ENCODE measurements around the gene HSP90AB1. TPM values are rescaled to one million over a fixed set of nuclear protein-coding genes. Genes with fewer than 3 reads are reported as not detected.

The HSP90AB1 gene
- total RNA-seq, 2 experiments from 2014 or later = 1,951 to 2,044 TPM

DNA sequence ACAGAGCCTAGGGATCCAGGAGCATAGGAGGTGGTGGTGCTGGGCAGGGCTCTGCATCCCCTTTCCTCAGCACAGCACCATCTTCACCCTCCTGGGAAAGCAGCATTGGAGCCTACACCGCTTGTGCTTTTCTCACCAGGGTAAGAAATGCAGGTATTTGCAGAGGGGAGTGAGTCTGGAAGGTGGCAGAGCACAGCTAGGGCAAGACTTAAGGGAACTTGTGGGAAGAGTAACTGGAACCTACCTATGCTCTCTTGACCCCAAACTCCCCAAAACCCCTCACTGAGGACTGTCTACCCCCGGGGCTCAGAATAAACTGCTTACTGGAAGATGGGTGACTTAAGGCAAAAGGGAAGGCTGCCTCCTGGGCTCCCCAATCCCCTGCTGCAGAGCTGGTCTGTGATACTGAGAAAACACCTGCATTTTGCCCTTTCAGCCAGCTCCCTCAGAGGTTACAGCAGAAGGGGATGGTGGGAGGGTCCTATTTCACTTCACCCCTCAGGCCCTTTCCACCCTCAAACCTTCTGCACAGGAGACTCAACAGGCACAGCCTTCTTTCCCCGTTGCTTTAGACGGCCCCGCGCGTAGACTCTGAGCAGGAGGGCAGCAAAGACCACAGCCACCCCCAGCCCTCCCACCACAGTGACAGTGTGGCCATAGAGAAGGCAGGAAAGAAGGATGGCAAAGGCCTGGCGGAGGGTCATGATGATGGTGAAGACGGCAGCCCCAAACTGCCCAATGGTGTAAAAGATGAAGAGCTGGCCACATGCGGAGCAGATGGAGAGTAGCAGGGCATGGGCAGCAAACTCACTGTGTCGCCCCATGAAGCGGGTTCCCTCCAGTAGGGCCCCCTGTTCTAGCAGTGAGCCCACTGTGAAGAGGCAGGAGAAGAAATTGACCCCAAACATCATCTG lies 7.5 kb downstream of the HSP90AB1 start:
- Mint-ChIP-seq H3K4me3 (peak overlapping the region; percentile 12), H3K27me3 (ENCODE audit: low read depth) (no peaks in the 10 kb centered on the region), H3K27ac (peak overlapping the region; percentile 32), H3K9me3 (no peaks in the 10 kb centered on the region), H3K4me1 (ENCODE audit: low read depth) (peaks cover 73% of the 10 kb centered on the region), H3K36me3 (ENCODE audit: low read depth) (peaks cover 47% of the 10 kb centered on the region)
- CTCF ChIA-PET = interaction anchor here (0.7 to 6.0 kb wide), 9 partner anchors 9 to 83 kb away, joined by 3 to 66 read pairs (median 4); partner anchors contain the start of gene HSP90AB1
- DNase-seq = no peak
- intact Hi-C loops (cut with micrococcal nuclease) = no loop called here

DNA sequence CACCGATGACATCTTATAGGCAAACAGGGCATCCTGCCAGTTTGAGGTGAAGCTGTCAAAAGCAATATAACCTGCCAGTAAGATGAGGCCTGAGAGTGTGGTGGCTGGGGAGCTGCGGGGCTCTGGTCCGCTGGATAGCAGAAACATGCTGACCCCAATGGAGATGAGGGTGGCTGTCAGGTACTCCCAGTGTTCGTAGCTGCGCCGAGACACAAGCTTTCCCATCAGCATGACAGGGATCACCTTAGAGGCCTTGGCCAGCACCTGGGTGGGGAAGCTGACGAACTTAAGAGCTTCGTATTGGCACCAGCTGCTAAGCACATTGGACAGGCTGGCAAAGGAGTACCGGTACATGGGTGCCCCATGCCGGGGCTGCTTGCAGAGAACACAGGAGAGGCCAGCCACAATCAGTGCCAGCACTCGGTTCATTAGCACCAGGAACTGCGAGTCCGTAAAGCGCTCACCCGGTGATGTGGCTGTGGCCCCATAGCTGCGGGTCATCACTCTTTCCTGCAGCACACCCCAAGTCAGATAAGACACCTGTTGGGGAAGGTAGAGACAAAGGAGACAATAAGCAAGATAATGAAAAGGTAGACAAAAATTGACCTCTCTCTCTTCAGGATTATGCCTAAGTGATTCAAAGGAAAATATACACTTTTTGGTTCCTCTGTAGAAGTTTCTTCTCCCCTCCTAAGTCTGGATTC lies 8.4 kb downstream of the HSP90AB1 start:
- DNase-seq = no peak
- peaks cover 39% of the 10 kb centered on the region for H3K36me3 Mint-ChIP-seq (ENCODE audit: low read depth)

DNA sequence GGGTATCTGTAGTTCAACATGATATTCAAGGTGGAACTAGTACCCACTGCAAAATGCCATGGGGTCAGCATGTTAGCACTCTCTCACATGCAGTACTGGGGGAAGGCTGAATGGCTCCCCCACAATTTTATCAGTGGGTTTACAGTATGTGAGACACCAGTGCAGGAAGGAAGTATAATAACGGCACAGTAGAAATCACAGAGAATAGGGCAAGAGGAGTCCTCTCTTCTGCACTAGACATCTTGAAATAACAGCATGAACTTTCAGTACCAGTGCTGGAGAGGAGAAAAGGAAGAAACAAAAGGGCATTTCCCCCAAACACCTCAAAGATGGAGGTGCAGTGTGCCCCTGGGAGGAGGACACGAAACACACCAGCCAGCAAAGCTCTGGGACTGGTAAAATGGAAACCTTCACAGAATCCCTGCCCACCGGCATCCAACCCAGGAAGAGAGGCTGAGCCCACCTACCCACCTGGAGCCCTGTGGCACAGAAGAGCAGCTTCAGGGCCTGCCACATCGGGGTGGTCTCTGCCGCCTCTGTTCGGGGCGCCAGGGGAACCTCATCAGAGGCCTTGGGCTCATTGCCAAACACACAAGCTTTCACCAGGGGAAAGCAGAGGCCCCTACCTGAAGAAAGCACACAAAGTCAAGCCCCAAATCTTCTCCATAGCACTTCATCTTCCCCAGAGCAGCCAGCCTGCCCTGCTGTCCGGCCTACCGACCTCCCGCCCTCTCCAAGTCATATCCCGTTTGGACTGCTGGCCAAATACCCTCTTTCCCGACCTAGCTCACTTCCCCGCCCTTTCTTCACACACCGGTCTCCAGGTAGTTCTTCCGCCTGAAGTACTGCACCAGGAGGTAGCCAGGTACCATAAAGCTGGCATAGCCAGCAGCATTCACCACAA lies 9.2 kb downstream of the HSP90AB1 start:
- intact Hi-C loops (cut with micrococcal nuclease) = loop anchor here (1.0 to 2.0 kb wide), 2 partner anchors 9 to 35 kb away; partner anchors contain the start of gene HSP90AB1
- H3K27me3 Mint-ChIP-seq (ENCODE audit: low read depth) = no peaks in the 10 kb centered on the region
- H3K4me1 Mint-ChIP-seq (ENCODE audit: low read depth) = peaks cover 59% of the 10 kb centered on the region
- CTCF ChIA-PET = interaction anchor here (0.5 to 6.0 kb wide), 18 partner anchors 11 to 680 kb away, joined by 3 to 66 read pairs (median 4); partner anchors contain the start of genes HSP90AB1, POLH, SLC29A1 and XPO5
- peak overlapping the region; percentile 75 for H3K4me3 Mint-ChIP-seq
- H3K27ac Mint-ChIP-seq = peak overlapping the region; percentile 79
- no peaks in the 10 kb centered on the region for H3K9me3 Mint-ChIP-seq
- peaks cover 33% of the 10 kb centered on the region for H3K36me3 Mint-ChIP-seq (ENCODE audit: low read depth)
- no peak for DNase-seq

More for the DNA sequence above, 8.4 kb downstream of the HSP90AB1 start:
- Mint-ChIP-seq H3K4me3 (peak overlapping the region; percentile 75), H3K27me3 (ENCODE audit: low read depth) (no peaks in the 10 kb centered on the region), H3K9me3 (no peaks in the 10 kb centered on the region), H3K27ac (peak overlapping the region; percentile 79), H3K4me1 (ENCODE audit: low read depth) (peaks cover 65% of the 10 kb centered on the region)
- CTCF ChIA-PET = interaction anchor here (0.7 to 6.0 kb wide), 6 partner anchors 9 to 84 kb away, joined by 3 to 66 read pairs (median 4); partner anchors contain the start of gene HSP90AB1
- intact Hi-C loops (cut with micrococcal nuclease) = no loop called here

DNA sequence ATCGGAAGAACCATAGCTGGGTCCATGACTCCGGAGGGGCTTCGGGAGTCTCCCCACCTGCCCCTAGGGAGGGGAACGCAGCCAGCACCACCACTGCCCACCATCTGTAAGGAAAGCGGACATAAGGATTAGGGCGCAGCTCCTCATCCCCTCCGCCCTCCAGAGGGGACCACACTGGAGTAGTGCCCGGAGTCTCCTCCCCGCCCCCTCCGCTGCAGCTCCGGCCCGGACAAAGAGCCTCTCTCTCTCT lies 9.8 kb downstream of the HSP90AB1 start:
- H3K27ac Mint-ChIP-seq = peak overlapping the region; percentile 79
- H3K9me3 Mint-ChIP-seq = no peaks in the 10 kb centered on the region
- CTCF ChIA-PET = interaction anchor here (0.5 to 6.0 kb wide), 16 partner anchors 11 to 681 kb away, joined by 3 to 66 read pairs (median 4); partner anchors contain the start of genes HSP90AB1, POLH, SLC29A1 and XPO5
- intact Hi-C loops (cut with micrococcal nuclease) = loop anchor here (1.0 to 2.0 kb wide), 4 partner anchors 9 to 84 kb away; partner anchors contain the start of genes HSP90AB1 and NFKBIE
- peaks cover 56% of the 10 kb centered on the region for H3K4me1 Mint-ChIP-seq (ENCODE audit: low read depth)
- H3K27me3 Mint-ChIP-seq (ENCODE audit: low read depth) = no peaks in the 10 kb centered on the region
- no peak for DNase-seq
- H3K4me3 Mint-ChIP-seq = peak overlapping the region; percentile 75
- H3K36me3 Mint-ChIP-seq (ENCODE audit: low read depth) = peaks cover 29% of the 10 kb centered on the region

DNA sequence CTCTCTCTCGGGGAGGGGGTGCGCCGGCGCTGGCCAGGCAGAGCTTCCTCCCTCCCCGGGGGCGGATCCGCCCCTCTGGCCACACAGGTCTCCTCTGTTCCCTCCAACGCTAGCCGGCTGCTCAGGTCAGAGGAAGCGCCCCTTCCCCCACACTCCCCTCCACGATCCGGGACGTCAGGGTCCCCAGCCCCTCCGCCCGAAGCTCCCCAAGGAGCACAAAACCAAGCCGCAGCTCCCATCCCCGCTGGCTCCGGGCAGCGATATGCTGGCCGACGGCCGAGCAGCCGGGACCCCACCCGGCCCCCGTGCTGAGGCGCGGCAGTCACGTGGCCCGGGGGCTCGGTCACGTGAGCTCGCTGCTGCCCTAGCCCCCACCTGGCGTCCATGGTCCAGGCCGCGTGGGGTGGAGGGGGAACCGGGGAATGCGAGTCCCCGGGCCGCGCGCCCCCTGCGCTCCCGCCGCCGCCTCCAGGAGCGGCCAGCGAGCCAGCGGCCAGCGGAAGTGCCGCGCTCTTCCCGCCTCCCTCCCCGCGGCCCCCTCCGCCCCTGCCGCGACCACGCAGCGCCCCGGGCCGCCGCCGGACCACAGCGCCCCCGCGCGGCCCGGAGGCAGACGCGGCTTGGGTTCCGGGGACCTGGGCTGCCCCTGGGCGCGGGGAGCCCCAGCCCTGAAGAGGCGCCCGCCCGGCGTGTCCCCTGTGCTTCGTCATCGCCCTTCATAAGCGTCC lies 10.3 kb downstream of the HSP90AB1 start, which contains the start of gene SLC35B2:
SLC35B2 (minus strand) TSS at position 504 of the 728 bp plus-strand sequence; CDS start at position 386, 118 bp downstream.
- no peaks in the 10 kb centered on the region for H3K9me3 Mint-ChIP-seq
- H3K27ac Mint-ChIP-seq = peak within 1 kb of the TSS; percentile 86

DNA sequence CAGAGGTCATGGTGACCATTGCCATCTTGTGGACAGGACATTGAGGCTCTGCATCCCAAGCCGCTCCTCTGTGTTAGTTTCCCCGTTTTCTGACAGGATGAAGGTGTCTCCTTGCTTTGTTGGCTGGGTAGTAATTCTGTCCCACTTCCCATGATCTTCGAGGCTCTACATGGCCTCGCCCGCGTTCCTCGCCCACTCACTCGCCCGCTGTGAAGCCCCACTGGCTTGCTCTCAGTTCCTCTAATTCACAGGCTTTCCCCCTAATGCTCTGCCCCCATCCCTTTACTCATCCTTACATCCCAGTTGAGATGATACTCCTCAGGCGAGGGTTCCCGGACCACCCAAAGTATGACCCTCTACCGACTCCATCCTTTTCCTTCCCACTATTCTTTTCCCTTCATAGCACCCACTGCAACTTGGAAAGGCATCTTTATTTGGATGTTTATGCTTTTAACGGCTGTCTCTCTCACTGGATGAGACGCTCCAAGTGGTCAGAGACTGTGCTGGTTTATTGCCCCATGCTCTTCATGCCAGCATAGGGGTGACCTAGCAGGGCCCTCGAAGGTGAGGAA lies 10.9 kb downstream of the HSP90AB1 start:
- no peak for DNase-seq
- Mint-ChIP-seq H3K4me1 (ENCODE audit: low read depth) (peaks cover 55% of the 10 kb centered on the region), H3K36me3 (ENCODE audit: low read depth) (peaks cover 19% of the 10 kb centered on the region)

More for the DNA sequence above, 10.3 kb downstream of the HSP90AB1 start, which contains the start of gene SLC35B2:
- intact Hi-C loops (cut with micrococcal nuclease) = loop anchor here (1.0 to 2.0 kb wide), 3 partner anchors 8 to 85 kb away; partner anchors contain the start of gene NFKBIE
- Mint-ChIP-seq H3K27me3 (ENCODE audit: low read depth) (no peaks in the 10 kb centered on the region), H3K4me3 (peak within 1 kb of the TSS; percentile 77), H3K36me3 (ENCODE audit: low read depth) (peaks cover 24% of the 10 kb centered on the region), H3K4me1 (ENCODE audit: low read depth) (peaks cover 54% of the 10 kb centered on the region)
- peak; percentile 61 for DNase-seq
- CTCF ChIA-PET = interaction anchor here (0.5 to 6.0 kb wide), 14 partner anchors 10 to 532 kb away, joined by 3 to 66 read pairs (median 4); partner anchors contain the start of genes HSP90AB1 and SLC29A1

DNA sequence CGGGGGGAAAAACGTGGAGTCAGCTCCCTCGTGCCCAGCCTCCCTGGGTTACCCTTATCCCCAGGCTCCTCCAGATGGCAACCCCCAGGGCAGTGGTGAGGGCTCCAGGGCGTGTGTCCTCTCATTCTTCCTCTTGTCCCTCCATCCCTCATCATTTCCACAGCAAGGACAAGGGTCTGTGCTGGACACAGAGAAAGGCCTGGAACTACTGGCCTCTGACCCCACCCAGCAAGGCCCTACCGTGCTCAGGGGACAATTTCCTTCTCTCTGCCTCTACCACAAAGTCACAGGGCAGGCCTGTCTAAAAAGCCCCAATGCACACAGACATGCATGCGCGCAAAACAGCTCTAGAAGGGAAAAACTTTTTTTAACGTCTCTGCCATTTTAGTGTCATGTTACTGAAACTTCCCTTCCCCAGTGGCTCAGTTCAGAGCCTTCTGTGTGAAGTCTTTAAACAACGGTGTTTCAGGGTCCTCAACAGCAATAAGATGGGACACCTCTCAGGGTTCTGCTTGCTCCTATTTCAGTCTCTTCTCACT lies 11.5 kb downstream of the HSP90AB1 start:
- CTCF ChIA-PET = interaction anchor here (2.2 to 6.0 kb wide), 2 partner anchors 13 to 78 kb away, joined by 6 to 66 read pairs; partner anchors contain the start of gene HSP90AB1
- Mint-ChIP-seq H3K36me3 (ENCODE audit: low read depth) (peaks cover 17% of the 10 kb centered on the region), H3K27ac (peak overlapping the region; percentile 86)

More for the DNA sequence above, 10.9 kb downstream of the HSP90AB1 start:
- peak overlapping the region; percentile 77 for H3K4me3 Mint-ChIP-seq
- no peaks in the 10 kb centered on the region for H3K27me3 Mint-ChIP-seq (ENCODE audit: low read depth)
- no peaks in the 10 kb centered on the region for H3K9me3 Mint-ChIP-seq
- intact Hi-C loops (cut with micrococcal nuclease) = loop anchor here (1.0 to 2.0 kb wide), 3 partner anchors 7 to 86 kb away; partner anchors contain the start of gene NFKBIE
- peak overlapping the region; percentile 86 for H3K27ac Mint-ChIP-seq
- CTCF ChIA-PET = interaction anchor here (1.8 to 6.0 kb wide), 3 partner anchors 13 to 78 kb away, joined by 6 to 66 read pairs (median 8); partner anchors contain the start of genes HSP90AB1 and SLC29A1

DNA sequence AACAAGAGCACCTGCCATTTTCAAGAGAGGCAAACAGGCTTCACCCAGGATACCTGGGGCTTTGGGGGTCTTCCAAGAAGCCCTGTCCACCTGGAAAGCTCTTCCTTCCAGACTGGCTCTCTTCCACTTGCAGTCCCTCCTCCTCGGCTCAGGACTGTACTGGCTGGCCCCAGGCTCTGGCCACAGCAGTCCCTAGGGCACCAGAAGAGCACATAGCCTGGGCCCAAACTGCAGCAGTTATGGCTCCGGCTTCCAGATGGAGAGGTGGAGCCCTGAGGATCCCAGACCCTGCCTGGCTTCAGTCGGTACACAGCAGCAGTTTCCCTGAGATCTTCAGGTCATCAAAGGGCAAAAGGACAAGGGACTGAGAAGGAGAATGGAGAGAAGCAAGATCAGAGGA lies 12.0 kb downstream of the HSP90AB1 start:
- Mint-ChIP-seq H3K27ac (peak overlapping the region; percentile 14), H3K4me1 (ENCODE audit: low read depth) (peaks cover 55% of the 10 kb centered on the region), H3K27me3 (ENCODE audit: low read depth) (no peaks in the 10 kb centered on the region), H3K4me3 (no peak overlapping the region), H3K9me3 (no peaks in the 10 kb centered on the region), H3K36me3 (ENCODE audit: low read depth) (peaks cover 15% of the 10 kb centered on the region)
- intact Hi-C loops (cut with micrococcal nuclease) = no loop called here
- CTCF ChIA-PET = interaction anchor here (2.0 kb wide), 1 partner anchor 9 kb away, joined by 5 read pairs; no protein-coding TSS in a partner anchor
- no peak for DNase-seq

More for the DNA sequence above, 11.5 kb downstream of the HSP90AB1 start:
- no peaks in the 10 kb centered on the region for H3K27me3 Mint-ChIP-seq (ENCODE audit: low read depth)
- no peak for DNase-seq
- peak overlapping the region; percentile 77 for H3K4me3 Mint-ChIP-seq
- H3K4me1 Mint-ChIP-seq (ENCODE audit: low read depth) = peaks cover 56% of the 10 kb centered on the region
- H3K9me3 Mint-ChIP-seq = no peaks in the 10 kb centered on the region
- intact Hi-C loops (cut with micrococcal nuclease) = no loop called here

DNA sequence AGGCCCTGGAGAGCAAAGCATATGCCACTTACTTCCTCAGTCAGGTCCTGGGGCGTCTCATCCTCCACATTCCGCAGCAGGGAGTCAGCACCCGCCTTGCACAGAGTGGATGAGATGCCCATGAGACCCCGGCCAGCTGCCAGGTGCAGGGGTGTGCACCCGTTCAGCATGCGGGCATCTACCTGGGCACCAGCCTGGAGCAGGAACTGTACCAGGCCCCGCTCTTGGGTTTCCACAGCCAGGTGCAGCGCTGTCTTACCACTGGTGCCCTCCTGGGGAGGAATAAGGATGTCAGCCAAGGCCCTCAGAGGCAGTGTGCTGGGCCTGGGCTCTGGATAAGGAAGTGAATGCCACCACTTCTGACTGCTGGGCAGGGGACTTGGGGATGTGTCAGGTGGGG lies 13.1 kb downstream of the HSP90AB1 start:
- no peaks in the 10 kb centered on the region for H3K27me3 Mint-ChIP-seq (ENCODE audit: low read depth)
- intact Hi-C loops (cut with micrococcal nuclease) = no loop called here
- peaks cover 52% of the 10 kb centered on the region for H3K4me1 Mint-ChIP-seq (ENCODE audit: low read depth)
- no peak overlapping the region for H3K4me3 Mint-ChIP-seq
- DNase-seq = no peak
- no peaks in the 10 kb centered on the region for H3K9me3 Mint-ChIP-seq
- no peak overlapping the region for H3K27ac Mint-ChIP-seq
- CTCF ChIA-PET = interaction anchor here (2.0 kb wide), 1 partner anchor 8 kb away, joined by 5 read pairs; no protein-coding TSS in a partner anchor
- peaks cover 14% of the 10 kb centered on the region for H3K36me3 Mint-ChIP-seq (ENCODE audit: low read depth)
